ENCODE data around the gene MEIKIN. TPM values are rescaled to one million over a fixed set of nuclear protein-coding genes. Genes with fewer than 3 reads are reported as not detected.
"Not testable (repeated sequence)": the region's sequence is repeated elsewhere in the genome, so short reads cannot be mapped to it uniquely, and the experiment has no call there.

MEIKIN gene
- total RNA-seq, 1 donor from 2014 or later: not detected

DNA sequence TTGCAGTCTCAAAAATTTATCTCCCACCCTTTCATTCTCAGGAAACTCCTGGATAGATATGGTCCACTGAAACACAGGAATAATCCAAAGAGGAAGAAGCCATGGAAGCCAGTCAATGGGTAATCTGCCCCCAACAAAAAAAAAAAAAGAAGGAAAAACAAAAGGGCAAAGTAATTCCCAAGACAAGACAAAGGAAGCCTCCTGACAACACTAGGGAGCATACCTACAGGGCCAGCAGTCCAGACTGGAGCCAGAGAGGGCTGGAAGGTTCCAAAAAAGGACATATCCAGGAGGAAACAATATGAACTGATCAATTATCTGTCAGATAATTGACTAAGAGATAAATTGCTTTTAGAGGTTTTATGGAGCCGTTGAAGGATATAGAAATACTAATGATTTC, 161.6 kb downstream of the MEIKIN start:
- no peak for DNase-seq (ENCODE audit: low spot score in 2 of 2, unreplicated experiment in 2 of 2)
- no peaks in the 10 kb centered on the region for H3K4me1 Mint-ChIP-seq
- no peak overlapping the region for H3K4me3 Mint-ChIP-seq
- H3K27ac Mint-ChIP-seq: no peak overlapping the region
- TF ChIP-seq, protein P1, sequence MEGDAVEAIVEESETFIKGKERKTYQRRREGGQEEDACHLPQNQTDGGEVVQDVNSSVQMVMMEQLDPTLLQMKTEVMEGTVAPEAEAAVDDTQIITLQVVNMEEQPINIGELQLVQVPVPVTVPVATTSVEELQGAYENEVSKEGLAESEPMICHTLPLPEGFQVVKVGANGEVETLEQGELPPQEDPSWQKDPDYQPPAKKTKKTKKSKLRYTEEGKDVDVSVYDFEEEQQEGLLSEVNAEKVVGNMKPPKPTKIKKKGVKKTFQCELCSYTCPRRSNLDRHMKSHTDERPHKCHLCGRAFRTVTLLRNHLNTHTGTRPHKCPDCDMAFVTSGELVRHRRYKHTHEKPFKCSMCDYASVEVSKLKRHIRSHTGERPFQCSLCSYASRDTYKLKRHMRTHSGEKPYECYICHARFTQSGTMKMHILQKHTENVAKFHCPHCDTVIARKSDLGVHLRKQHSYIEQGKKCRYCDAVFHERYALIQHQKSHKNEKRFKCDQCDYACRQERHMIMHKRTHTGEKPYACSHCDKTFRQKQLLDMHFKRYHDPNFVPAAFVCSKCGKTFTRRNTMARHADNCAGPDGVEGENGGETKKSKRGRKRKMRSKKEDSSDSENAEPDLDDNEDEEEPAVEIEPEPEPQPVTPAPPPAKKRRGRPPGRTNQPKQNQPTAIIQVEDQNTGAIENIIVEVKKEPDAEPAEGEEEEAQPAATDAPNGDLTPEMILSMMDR (IDR thresholded peaks at IDR 0.05; ENCODE audit: unreplicated experiment): no peak
- H3K27me3 Mint-ChIP-seq (ENCODE audit: low read depth): no peaks in the 10 kb centered on the region
- peaks cover 9% of the 10 kb centered on the region for H3K9me3 Mint-ChIP-seq
- peaks cover 23% of the 10 kb centered on the region for H3K36me3 Mint-ChIP-seq

DNA sequence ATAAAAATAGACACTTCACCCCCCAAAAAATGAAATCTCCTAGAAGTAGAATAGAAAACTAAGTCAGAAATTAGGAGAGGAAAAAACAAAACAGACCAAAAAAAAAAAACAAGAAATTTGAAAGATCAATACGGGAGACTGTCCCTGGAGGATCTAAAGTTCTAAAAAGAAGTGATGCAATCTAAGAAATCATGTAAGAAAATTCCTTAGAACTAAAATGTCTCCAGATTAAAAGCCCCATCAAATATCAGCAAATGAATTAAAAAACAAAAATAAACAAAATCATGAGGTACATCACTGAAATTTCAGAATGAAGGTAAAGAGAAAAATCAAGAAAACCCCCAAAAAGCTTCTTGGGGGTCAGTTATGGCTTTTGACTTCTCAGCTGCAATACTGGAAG, 162.1 kb downstream of the MEIKIN start:
- no peak overlapping the region for H3K4me3 Mint-ChIP-seq
- H3K27ac Mint-ChIP-seq: no peak overlapping the region
- H3K4me1 Mint-ChIP-seq: no peaks in the 10 kb centered on the region
- TF ChIP-seq, protein P1 (IDR thresholded peaks at IDR 0.05; ENCODE audit: unreplicated experiment): no peak
- H3K9me3 Mint-ChIP-seq: peaks cover 8% of the 10 kb centered on the region
- no peak for DNase-seq (ENCODE audit: low spot score in 2 of 2, unreplicated experiment in 2 of 2)
- no peaks in the 10 kb centered on the region for H3K27me3 Mint-ChIP-seq (ENCODE audit: low read depth)
- peaks cover 22% of the 10 kb centered on the region for H3K36me3 Mint-ChIP-seq

DNA sequence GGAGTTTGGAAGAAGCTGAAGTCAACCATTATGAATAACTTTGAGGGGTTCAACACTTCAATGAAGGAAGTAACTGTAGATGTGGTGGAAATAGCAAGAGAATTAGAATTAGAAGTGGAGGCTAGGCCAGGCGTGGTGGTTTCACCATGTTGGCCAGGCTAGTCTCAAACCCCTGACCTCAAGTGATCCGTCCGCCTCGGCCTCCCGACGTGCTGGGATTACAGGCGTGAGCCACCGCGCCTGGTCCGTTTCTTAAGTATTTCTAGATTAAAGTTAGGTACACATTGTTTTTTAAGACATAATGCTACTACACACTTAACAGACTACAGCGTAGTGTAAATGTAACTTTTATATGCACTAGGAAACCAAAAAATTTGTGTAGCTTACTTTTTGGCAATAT, 162.7 kb downstream of the MEIKIN start:
- H3K36me3 Mint-ChIP-seq: peaks cover 24% of the 10 kb centered on the region
- H3K4me1 Mint-ChIP-seq: no peaks in the 10 kb centered on the region
- H3K27ac Mint-ChIP-seq: no peak overlapping the region
- no peaks in the 10 kb centered on the region for H3K27me3 Mint-ChIP-seq (ENCODE audit: low read depth)
- no peak for DNase-seq (ENCODE audit: low spot score in 2 of 2, unreplicated experiment in 2 of 2)
- peaks cover 8% of the 10 kb centered on the region for H3K9me3 Mint-ChIP-seq
- TF ChIP-seq, protein P1 (IDR thresholded peaks at IDR 0.05; ENCODE audit: unreplicated experiment): no peak
- no peak overlapping the region for H3K4me3 Mint-ChIP-seq

DNA sequence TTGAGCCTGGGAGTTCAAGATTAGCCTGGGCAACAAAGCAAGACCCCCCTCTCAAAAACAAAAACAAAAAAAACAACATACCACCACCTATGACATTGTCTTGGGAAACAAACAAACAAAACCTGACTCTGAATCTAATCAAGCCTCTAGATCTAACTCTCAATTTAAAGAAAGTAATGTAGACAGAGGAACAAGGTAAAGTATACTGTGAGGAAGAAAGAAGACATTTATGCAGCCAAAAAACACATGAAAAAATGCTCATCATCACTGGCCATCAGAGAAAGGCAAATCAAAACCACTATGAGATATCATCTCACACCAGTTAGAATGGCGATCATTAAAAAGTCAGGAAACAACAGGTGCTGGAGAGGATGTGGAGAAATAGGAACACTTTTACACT, 167.3 kb downstream of the MEIKIN start:
- not testable (repeated sequence) for H3K4me1 Mint-ChIP-seq, H3K27ac Mint-ChIP-seq

DNA sequence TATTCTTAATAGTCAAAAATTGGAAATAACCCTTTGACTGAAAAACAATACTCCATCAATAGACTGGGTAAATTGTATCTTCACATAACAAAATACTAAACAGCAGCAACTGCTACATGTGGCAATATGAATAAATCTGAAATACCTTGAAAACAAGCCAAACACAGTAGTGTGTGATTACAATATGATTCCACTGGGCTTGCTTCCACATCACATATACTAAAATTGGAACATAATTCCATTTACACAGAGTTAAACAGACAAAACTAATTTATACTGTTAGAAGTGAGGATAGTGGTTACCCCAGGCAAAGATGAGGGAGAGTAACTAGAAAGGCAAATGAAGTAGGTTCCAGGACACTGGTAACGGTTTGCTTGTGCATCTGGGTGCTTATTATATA, 169.0 kb downstream of the MEIKIN start:
- TF ChIP-seq, protein P1 (IDR thresholded peaks at IDR 0.05; ENCODE audit: unreplicated experiment): no peak
- H3K4me3 Mint-ChIP-seq: no peak overlapping the region
- H3K27me3 Mint-ChIP-seq (ENCODE audit: low read depth): no peaks in the 10 kb centered on the region
- peaks cover 3% of the 10 kb centered on the region for H3K4me1 Mint-ChIP-seq
- peaks cover 8% of the 10 kb centered on the region for H3K36me3 Mint-ChIP-seq
- peaks cover 1% of the 10 kb centered on the region for H3K9me3 Mint-ChIP-seq
- no peak for DNase-seq (ENCODE audit: low spot score in 2 of 2, unreplicated experiment in 2 of 2)
- H3K27ac Mint-ChIP-seq: no peak overlapping the region

More for the DNA sequence above, 167.3 kb downstream of the MEIKIN start:
- not testable (repeated sequence) for H3K4me3 Mint-ChIP-seq; DNase-seq (ENCODE audit: low spot score in 2 of 2, unreplicated experiment in 2 of 2); H3K9me3 Mint-ChIP-seq; H3K27me3 Mint-ChIP-seq (ENCODE audit: low read depth)
- H3K36me3 Mint-ChIP-seq: peaks cover 22% of the 10 kb centered on the region

DNA sequence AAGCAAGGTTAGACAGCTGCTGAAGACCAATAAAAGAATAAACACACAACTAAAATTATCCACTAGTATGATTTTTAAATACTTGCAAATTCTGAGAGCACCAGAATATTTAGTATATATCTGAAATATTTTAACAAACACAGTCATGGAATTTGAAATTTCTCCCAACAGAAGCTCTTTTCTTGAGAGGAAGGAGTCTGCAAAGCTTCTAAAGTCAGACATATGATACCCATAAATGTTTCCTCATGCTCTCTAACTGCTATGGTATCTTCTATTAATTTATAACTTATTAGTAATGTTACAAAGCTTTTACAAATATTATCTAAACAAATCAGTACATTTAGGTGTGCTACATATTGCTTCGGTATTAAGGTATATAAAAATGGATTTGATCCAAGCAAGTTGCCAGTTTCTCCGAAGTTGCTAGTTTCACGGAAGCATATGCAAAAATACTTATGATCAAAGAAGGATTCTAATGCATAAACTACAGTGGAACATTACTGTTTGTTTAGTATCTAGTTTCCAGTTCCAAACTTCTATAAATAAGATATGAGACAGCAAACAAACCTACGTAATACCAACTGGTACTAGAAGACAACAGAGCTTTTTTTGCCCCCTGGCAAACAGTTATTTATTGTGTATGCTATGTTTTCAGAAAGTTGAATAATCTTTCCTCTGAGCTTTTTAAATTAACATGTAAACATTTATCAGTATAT, 170.7 kb downstream of the MEIKIN start:
- Mint-ChIP-seq H3K4me3 (no peak overlapping the region), H3K27ac (no peak overlapping the region), H3K36me3 (peaks cover 2% of the 10 kb centered on the region), H3K4me1 (peaks cover 4% of the 10 kb centered on the region), H3K27me3 (ENCODE audit: low read depth) (no peaks in the 10 kb centered on the region), H3K9me3 (no peaks in the 10 kb centered on the region)
- TF ChIP-seq, protein P1 (IDR thresholded peaks at IDR 0.05; ENCODE audit: unreplicated experiment): no peak
- no peak for DNase-seq (ENCODE audit: low spot score in 2 of 2, unreplicated experiment in 2 of 2)

Data from mesothelial cell of epicardium (in vitro differentiated cells).